NCI-H510A (cell line): ENCODE measurements around the gene DUOX1.

Experiments
- DNase-seq: peaks from one replicate; lab custom pipeline; 2025; lab: John Stamatoyannopoulos, UW

DUOX1 gene

GRCh38 chr15:45168751-45169551, 39.2 kb downstream of the DUOX1 start:
- no peak for DNase-seq

GRCh38 chr15:45169608-45170480, 40.0 kb downstream of the DUOX1 start:
- no peak for DNase-seq

DNA sequence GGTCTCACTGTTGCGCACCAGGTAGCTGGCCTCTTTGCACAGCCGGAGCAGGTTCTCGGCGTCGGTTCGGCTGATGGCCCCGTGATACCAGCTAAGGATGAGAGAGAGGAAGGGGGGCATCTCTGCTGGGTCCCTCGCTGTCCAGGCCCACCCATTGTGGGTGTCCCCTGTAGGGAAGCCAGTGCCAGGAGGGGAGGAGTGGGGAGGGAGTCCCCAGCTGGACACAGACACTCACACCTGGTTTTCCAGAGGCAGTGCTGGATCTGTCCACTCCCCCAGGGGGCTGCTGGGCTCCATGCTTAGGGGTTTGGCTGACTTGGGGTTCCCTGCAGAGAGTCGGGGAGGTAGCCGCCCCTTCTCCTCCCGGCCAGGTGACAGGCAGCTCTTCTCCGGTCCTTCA, 42.1 kb downstream of the DUOX1 start:
- DNase-seq, result no peak

DNA sequence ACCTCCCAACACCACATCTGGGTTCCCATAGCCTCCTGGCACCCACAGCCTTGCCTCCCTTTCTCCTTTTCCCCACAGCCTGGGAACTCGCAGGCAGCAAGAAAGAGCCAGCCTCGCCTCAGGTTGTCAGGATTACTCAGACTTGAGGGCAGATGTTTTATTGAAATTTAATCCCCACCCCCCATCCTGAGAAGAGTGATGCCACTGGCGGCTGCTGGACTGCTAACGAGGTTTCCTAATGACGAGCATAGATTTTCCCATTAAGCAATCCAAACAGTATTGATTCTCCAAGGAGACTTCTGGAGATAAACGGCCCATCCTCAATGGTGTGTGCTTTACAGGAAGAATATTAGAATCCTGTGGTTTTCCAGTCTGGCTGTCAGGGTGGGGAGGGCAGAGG, 44.3 kb downstream of the DUOX1 start:
- no peak for DNase-seq

- DNase-seq, result no peak
These were observed 44.8 kb downstream of the DUOX1 start for GRCh38 chr15:45174577-45174976.

GRCh38 chr15:45177285-45177684, 47.5 kb downstream of the DUOX1 start:
- DNase-seq, result no peak

DNA sequence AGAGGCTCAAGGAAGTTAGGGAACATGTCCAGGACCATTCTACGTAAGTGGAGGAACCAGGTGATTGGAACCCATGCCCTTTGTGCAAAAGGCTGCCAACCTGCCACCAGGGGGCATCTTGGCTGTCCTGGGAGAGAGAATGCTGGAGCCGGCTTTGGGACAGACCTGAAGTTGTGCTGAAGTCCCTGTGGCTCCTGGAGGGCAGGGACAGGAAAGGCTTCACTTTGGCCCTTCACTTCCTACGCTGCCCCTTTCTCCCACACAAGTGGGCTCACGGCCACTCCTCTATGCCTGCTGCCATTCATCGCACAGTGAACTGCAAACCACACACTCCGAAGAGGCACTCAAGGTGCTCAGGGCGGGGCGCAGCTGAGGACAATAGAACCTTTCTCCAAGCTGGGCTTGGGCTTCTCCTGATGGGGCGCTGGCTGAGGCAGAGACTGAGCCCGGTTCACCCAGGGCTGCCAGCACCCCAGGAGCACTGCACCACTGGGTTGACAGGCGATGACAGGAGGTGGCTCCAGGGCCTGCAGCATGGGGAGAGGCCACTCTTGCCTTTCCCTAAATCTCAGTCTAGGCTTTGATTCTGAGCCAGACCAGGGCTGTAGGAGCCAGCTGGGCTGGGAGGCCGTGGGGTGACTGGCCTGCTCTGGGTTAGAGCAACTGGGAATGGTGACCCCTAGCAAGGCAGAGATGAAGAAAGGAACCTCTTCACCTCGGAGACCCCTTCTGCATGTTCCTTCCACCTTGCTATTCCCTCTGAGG, 49.6 kb downstream of the DUOX1 start:
- DNase-seq, result no peak

DNA sequence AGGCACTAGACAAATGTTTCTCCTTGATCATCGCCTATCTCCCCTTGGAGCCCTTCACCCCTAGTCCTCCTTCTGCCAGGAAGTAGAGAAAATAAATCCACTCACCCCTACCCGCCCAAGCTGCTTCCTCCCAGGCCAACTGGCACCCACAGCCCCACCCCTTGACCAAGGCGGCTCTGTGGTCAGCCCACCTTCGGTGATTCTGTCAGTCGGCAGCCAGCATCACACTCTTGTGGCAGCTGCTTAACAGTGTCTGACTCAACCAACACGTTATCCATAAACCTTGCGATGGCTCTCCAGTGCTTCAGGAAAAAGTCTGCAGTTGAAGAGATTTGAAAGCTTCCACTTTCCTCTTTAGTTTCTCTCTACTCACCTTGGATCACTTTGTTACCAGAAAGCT, 50.4 kb downstream of the DUOX1 start:
- DNase-seq, result no peak

GRCh38 chr15:45180648-45181436, 51.0 kb downstream of the DUOX1 start:
- DNase-seq, result no peak

- DNase-seq, result no peak
These were observed 51.9 kb downstream of the DUOX1 start for GRCh38 chr15:45181491-45182285.

DNA sequence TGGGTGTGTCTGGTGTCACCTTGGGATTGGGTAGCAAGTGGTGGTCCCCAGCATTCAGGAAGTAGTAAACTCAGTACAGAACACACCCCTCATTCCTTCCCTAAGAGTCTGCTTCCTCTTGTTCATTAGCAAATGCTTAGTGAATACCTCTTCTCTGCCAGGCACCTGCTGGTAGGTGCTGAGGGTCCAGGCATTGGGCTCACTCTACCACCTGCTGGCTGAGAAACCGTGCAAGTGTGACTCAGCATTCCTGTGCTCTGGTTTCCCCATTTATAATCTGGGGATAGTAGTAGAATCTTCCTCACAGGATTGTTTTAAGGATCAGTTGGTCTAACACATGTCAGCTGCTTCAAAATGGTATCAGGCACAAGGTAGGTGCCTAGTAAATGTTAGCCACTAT, 53.2 kb downstream of the DUOX1 start:
- DNase-seq, result no peak

DNA sequence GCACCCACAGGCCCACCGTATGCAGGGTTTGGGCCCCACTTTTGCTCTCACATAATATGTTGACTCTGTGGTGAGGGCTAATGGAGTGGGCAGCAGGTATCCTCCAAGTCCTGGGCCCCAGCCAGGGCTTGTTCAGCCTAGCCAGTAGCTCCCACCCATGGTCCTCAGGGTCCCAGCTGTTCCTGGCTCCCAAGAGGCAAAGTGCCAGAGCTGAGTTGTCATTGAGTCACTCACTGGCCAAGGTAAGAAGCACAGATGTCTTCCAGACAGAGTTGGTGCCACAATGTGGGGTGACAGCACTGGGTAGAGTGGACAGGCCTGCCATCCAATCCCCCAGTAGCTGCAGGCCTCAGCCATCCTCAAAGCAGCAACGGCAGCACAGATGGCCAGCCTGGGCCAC, 53.7 kb downstream of the DUOX1 start:
- DNase-seq, result no peak

DNA sequence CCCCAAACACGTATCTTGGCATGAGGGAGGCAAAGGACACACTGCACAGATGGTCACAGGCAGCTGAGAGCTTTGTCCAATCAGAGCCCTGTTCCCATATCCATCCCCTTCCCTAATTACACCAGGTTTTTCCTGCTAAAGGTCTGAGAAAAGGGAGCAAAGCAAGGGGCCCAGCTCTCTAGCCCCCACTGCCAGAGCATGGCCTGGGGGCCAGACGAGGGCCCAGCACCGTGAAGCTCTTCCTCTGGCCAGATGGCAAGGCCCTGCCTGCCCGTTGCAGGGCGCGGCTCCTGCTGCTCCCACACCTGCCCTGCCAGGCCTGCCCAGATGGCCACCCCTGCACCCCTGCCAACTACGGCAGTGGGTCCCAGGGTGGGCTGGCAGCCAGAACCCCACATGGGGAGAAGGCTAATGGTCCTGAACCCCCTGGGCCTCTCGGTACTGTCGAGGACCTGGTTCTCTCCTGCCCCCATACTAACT, 54.8 kb downstream of the DUOX1 start:
- no peak for DNase-seq

DNA sequence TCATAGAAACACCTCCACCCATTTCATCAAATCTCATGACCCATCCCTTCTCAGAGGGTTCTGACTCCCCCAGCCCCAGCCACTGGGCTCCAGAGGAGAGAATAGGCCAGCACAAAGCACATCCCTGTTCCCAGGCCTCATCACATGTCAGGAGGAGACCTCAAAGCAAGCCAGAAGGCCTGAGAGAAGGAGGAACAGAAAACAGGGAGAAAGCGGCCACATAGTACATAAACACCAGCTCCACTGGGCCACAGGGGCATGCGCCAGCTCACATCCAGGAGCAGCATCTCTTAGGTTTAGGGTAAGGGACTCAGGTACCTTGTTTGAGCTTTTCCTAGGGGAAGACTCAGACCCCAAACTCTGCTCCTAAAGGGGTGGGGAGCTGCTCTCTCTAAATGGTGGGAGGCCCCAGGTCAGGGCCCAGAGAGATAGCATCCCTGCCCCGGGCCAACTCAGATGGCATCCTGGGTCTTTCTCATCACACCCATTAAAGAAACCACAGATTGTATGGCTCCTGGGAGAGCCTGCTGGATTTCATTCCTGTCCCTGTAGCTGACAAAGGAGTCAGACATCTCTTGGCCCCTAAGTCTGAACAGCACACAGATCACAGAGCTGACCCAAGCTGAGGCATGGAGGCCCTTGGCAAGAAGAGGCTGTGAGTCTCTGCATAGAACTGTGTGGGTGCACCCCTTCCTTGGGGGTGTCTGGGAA, 55.4 kb downstream of the DUOX1 start:
- DNase-seq, result no peak

DNA sequence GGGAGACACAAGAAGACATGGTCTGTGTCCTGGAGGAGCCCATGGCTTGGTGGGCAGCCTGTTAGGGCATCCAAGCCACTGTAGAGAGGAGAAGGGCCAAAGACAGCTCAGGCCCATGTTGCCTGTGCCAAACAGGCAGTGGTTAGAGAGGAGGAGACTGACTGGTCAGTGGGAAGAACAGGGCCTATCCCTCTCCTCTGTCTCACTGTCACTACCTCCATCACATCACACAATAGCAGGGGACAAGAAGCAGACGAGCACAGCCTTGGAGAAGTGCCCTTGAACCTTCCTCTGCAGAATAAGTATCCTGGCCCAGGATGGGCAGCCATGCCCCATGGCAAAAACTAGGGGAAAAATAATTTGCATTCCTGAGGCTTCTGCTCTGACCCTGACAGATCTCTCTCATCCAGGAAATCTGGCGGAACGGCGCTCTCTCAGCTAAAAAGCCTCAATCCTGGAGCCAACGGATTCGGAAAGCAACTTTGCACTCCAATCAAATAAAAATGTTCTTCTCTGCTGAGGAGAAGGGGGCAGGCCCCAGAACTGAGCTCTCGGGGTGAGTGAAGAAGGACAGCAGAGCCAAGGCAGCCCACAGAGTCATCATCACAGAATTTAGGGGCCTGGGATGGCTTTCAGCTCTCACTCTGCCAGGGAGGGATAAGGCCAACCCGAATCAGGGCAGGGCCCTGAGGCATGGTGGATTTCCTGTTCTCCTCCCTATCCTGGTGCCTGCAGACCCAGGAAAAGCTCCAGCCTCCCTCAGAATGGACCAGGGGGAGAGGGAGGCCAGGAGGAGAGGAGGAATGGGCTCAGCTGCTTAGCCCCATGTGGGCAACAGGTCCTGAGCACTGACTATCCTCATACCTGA, 56.3 kb downstream of the DUOX1 start:
- DNase-seq, result no peak

DNA sequence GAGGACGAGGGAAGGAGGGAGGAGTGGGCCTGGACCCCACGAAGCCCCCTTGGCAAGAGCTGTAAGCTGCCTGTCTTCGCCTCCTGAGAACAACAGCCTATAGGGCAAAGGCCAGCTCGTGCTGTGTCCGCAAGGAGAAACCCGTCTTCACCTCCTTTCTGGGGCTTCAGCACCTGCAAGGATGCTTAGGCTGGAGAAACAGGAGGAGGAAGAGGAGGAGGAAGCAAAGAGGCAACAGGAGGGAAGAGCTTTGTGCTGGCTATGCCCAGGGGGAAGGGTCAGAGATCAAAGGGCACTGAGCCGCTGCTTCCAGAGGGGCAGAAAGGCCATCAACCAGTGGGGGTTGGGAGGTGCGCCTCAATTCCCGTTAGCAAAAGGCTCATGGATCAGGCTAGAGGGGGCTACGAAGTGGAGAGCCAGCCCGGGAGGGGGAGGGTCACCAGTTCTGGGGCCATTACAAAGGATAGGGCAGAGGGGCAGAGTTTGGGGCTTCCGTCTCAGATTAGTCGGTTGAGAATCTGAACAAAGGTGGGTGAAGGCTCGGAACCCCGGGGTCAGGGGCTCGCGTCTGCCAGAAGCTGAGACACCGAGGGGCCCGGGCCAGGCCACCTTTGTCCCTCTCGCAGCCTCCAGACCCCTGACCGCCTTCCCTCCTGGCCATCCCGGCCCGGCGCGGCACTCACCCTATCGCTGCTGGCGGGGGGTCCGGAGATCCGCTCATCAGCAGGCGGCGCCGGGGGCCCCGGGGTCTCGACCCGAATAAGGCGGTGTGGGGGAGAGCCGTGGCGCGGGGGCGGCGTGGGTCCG, 57.2 kb downstream of the DUOX1 start:
- DNase-seq, result no peak

DNA sequence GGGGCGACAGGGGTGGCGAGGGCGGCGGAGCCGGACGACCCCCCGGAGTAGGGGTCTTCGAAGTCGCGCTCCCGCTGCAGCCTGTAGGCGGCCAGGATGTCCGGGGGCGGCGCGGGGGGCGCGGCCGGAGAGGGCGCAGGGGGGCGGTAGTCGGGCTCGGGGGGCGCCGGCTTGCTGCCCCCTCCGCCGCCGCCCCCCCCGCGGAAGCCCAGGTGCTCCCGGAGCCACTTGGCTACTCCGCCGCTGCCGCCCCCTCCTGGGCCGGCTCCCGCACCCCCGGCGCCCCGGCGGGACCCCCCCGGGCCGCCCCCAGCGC, 57.7 kb downstream of the DUOX1 start:
- no peak for DNase-seq
